Heart left ventricle (tissue), 13 donors: ENCODE measurements around the gene BUB1B.

ENCODE experiments used
- CTCF ChIP-seq, 12 donors: fragments of 200-600 bp; sonication (generic) in 4 of 12; IDR thresholded peaks; one replicate each; pipeline versions ENCODE4 v1.5.0 to v1.8.0; 2018 to 2022; ENCODE audit warnings: antibody characterized with exemption in 12 of 12, mild to moderate bottlenecking in 5 of 12
- POLR2A ChIP-seq, 2 donors: fragments of 450-650 bp; IDR thresholded peaks; one replicate each; pipeline ENCODE4 v1.6.1; 2017; ENCODE audit warnings: antibody characterized with exemption in 2 of 2, mild to moderate bottlenecking in 2 of 2, moderate library complexity in 2 of 2
- donor health status: ischemic (EF 13 %, LVEDD 7.1; RV severe dilation, severe dysfunction).
- donor health status: DM: no; HTN: yes; CAD: no.
- donor health status: DM: no; HTN: no; CAD: no.
- donor health status: ischemic (EF 25% LVEDD 6.9; RV normal size, moderate dysfunction).
- donor health status: ischemic (EF 25% LVEDD 5.7; RV mildly dilated, moderate dysfunction).
- donor health status: ischemic (EF 35%, LVEDD 5.7; RV mildly dilated, moderate dysfunction).
- donor health status: nonischemic (EF 11% LVEDD 7.7; RV severe dilation, severe dysfunction).
- donor health status: DM: yes; HTN: yes; CAD: no.
- donor health status: PGD.
- donor health status: ischemic (EF 29% LVEDD 5.4; RV normal size, mild dysfunction).
- donor health status: nonischemic (EF 23%, LVEDD 6.1; RV moderate dilation, normal function).

DNA sequence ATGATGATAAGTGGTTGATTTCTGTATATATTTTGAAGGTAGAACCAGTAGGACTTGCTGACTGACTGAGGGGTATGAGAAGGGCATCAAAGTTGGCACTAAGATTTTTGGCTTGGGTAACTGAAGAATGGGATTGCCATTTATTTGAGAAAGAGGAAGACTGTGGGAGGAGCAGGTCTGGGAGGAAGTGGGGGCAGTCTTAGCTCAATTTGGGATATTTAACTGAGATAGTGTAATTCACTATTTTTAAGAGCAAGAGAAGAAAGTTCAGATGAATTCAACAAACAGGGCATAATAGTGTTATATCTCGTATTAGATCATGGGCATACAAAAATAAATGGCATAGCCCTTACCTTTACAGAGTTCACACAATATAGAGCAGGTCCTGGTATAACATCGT, 1.7 kb downstream of the BUB1B start:
- no peak for TF ChIP-seq CTCF (IDR thresholded peaks at IDR 0.05)
- no peak for TF ChIP-seq POLR2A (IDR thresholded peaks at IDR 0.05)
